GM23338 (cell line): ENCODE results near the gene ADI1. TPM values are rescaled to one million over a fixed set of nuclear protein-coding genes. Genes with fewer than 3 reads are reported as not detected.

ENCODE experiments used
- polyA plus RNA-seq: library from polyadenylated mRNA; unstranded; fragments of >200 nt; fragmentation: Nextera tagmentation; extraction: Ambion mirVana; gene quantifications from 2 replicates; pipeline ENCODE4 v1.2.1, GENCODE V29; 2016
- total RNA-seq: library from RNA; depleted of rRNA; stranded (reverse); fragments of >200 nt; shearing (Covaris generic); gene quantifications from 2 replicates; pipeline ENCODE4 v1.2.3, GENCODE V29; 2014; rRNA removed

Gene ADI1
- total and polyA plus RNA-seq, 2 experiments from 2014 or later: 16.3 to 31.9 TPM

Other genes starting within 250 kb of the ADI1 start
- 40.5 and 46.3 TPM in 2 replicates for gene EIPR1, start 141.7 kb downstream of the ADI1 start, total RNA-seq
- 17.0 and 17.4 TPM in 2 replicates for gene EIPR1, start 141.7 kb downstream of the ADI1 start, polyA plus RNA-seq
- gene TRAPPC12, start 139.8 kb downstream of the ADI1 start, total RNA-seq: 50.8 and 57.7 TPM in 2 replicates
- 48.9 and 54.9 TPM in 2 replicates for gene TRAPPC12, start 139.8 kb downstream of the ADI1 start, polyA plus RNA-seq
- 33.2 and 42.0 TPM in 2 replicates for gene RNASEH1, start 38.8 kb upstream of the ADI1 start, total RNA-seq
- 35.5 and 40.7 TPM in 2 replicates for gene RNASEH1, start 38.8 kb upstream of the ADI1 start, polyA plus RNA-seq
- 2,575 and 2,742 TPM in 2 replicates for gene RPS7, start 55.7 kb upstream of the ADI1 start, total RNA-seq
- 2,161 and 2,244 TPM in 2 replicates for gene RPS7, start 55.7 kb upstream of the ADI1 start, polyA plus RNA-seq
- 0.43 and 1.3 TPM in 2 replicates for gene COLEC11, start 75.6 kb upstream of the ADI1 start, total RNA-seq
- 1.5 and 1.8 TPM in 2 replicates for gene COLEC11, start 75.6 kb upstream of the ADI1 start, polyA plus RNA-seq
- gene ALLC, start 138.7 kb upstream of the ADI1 start, total RNA-seq: not detected in 2 replicates
- gene ALLC, start 138.7 kb upstream of the ADI1 start, polyA plus RNA-seq: not detected in 2 replicates
- gene DCDC2C, start 184.0 kb upstream of the ADI1 start, total RNA-seq: not detected in 2 replicates
- 0.45 and 0.50 TPM in 2 replicates for gene DCDC2C, start 184.0 kb upstream of the ADI1 start, polyA plus RNA-seq